SU-DHL-6 (cell line): ENCODE data around the gene NEK6.

ENCODE experiments used
- CTCF ChIP-seq: fragments of 200-600 bp; sonication (generic); IDR thresholded peaks from one replicate; pipeline ENCODE4 v1.5.1; 2017; ENCODE audit warnings: antibody characterized with exemption, mild to moderate bottlenecking, low read length, moderate library complexity; ENCODE audit not compliant: insufficient read depth, poor library complexity, severe bottlenecking
- EZH2phosphoT487 ChIP-seq: fragments of 200-600 bp; sonication (generic), shearing (Covaris generic); conservative IDR thresholded peaks from 2 replicates; pipeline ENCODE4 v1.6.1; 2018; ENCODE audit warnings: mild to moderate bottlenecking, antibody characterized with exemption, low read length, moderate library complexity, mixed read lengths

DNA sequence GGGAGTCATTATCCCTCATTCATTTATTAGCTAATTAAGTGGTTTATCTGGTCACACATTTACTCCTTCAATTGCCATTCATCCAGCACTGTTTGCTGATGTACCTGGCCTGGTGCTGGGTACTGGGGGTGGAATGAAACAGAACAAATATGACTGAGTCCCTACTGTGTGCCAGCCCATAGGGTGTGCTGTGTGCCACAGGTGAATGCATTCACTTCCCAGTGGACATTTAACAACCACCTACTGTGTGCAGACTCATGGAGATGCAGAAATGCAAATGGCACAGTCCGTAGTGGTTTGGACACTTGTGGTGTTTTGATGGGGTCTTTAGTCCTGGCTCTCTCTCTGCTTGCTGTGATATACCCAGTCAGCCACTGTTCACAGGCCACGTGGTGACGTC is 10.5 kb downstream of the NEK6 start:
- TF ChIP-seq EZH2phosphoT487 (no peak), CTCF (no peak)
